Hepatocyte (in vitro differentiated cells): ENCODE measurements around the gene WNT6.

ENCODE experiments used
- EZH2 ChIP-seq: fragments of 200-600 bp; sonication (generic); IDR thresholded peaks from 2 replicates; pipeline ENCODE4 v1.6.1; 2016; ENCODE audit warnings: antibody characterized with exemption, mild to moderate bottlenecking, borderline replicate concordance
- EZH2phosphoT487 ChIP-seq: fragments of 200-600 bp; sonication (generic); IDR thresholded peaks from one replicate; pipeline ENCODE4 v1.6.1; 2018; ENCODE audit warnings: antibody characterized with exemption, mild to moderate bottlenecking, low read depth, moderate library complexity; ENCODE audit not compliant: unreplicated experiment, severe bottlenecking
- TF ChIP-seq, protein P1 (sequence below): fragments of 200-600 bp; sonication (generic); IDR thresholded peaks from 2 replicates; pipeline ENCODE4 v1.5.1; 2016; ENCODE audit warnings: antibody characterized with exemption, mild to moderate bottlenecking; ENCODE audit not compliant: poor library complexity

DNA sequence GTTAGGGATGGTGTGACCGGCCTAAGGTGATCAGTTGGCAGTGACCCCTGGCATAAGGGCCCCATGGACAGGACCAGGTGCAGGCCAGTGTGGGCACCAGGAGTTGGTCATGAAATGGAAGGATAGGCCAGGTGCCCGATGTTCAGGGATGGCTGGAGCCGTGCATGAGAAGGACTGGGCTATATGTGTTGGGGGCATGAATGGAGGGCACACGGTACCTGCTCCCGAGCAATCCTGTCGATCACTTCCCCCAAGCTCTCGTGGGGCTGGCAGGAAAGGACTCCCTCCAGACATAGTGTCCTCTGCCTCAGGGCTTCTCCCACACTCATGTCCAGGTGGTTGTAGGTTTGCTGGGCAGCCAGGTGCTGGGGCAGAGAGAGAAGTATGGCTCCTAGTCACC is 35.6 kb upstream of the WNT6 start:
- TF ChIP-seq, protein P1, sequence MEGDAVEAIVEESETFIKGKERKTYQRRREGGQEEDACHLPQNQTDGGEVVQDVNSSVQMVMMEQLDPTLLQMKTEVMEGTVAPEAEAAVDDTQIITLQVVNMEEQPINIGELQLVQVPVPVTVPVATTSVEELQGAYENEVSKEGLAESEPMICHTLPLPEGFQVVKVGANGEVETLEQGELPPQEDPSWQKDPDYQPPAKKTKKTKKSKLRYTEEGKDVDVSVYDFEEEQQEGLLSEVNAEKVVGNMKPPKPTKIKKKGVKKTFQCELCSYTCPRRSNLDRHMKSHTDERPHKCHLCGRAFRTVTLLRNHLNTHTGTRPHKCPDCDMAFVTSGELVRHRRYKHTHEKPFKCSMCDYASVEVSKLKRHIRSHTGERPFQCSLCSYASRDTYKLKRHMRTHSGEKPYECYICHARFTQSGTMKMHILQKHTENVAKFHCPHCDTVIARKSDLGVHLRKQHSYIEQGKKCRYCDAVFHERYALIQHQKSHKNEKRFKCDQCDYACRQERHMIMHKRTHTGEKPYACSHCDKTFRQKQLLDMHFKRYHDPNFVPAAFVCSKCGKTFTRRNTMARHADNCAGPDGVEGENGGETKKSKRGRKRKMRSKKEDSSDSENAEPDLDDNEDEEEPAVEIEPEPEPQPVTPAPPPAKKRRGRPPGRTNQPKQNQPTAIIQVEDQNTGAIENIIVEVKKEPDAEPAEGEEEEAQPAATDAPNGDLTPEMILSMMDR = no peak
- TF ChIP-seq EZH2 (no peak), EZH2phosphoT487 (no peak)
